ENCODE results near the gene TRPT1. TPM values are rescaled to one million over a fixed set of nuclear protein-coding genes. Genes with fewer than 3 reads are reported as not detected.

Gene TRPT1
- total RNA-seq, 1 experiment from 2014 or later, result 43.1 TPM

DNA sequence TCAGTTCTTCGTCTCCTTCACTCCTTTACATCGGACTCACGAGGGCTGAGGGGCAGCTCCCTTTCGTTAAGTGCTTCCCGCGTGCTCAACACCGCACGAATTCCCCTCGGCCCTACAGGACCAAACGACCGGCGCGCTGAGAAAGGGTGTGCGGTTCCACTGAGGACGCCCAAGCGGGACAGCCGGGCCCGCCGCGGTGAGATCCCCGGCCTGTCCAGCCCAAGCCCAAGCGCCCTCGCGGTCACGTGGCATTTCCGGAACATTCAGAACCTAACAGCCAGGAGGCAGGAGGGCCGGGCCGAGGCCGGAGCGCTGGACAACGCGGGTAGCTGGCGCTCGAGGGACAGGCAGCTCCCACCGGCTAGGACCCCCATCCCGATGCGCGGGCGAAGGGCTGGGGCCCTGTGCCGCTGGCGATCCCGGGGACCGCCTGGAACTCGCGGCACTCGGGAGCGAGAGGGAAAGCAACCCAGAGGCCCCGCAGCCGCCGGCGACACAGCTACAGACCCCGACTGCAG is 40.8 kb downstream of the TRPT1 start:
- intact Hi-C loops (cut with micrococcal nuclease; ENCODE audit: unreplicated experiment), result loop anchor here (2.0 kb wide), 1 partner anchor 52 kb away; no protein-coding TSS in a partner anchor
- Mint-ChIP-seq H3K4me1 (ENCODE audit: low read depth, unreplicated experiment) (peaks cover 31% of the 10 kb centered on the region), H3K27ac (ENCODE audit: unreplicated experiment) (no peak overlapping the region), H3K9me3 (ENCODE audit: low read depth, unreplicated experiment) (no peaks in the 10 kb centered on the region), H3K36me3 (ENCODE audit: insufficient read depth, unreplicated experiment) (peaks cover 26% of the 10 kb centered on the region), H3K4me3 (ENCODE audit: low read depth, unreplicated experiment) (no peak overlapping the region), H3K27me3 (ENCODE audit: unreplicated experiment) (no peaks in the 10 kb centered on the region)
- TSS peak; percentile 67 for BruUV-seq (replicated peaks)
- CTCF ChIA-PET, result interaction anchor here (0.5 to 1.4 kb wide), 9 partner anchors 19 to 754 kb away, joined by 3 to 12 read pairs (median 4); partner anchors contain the start of genes PRDX5 and TRMT112
- peak; percentile 74 for DNase-seq
- TF ChIP-seq, protein P1, sequence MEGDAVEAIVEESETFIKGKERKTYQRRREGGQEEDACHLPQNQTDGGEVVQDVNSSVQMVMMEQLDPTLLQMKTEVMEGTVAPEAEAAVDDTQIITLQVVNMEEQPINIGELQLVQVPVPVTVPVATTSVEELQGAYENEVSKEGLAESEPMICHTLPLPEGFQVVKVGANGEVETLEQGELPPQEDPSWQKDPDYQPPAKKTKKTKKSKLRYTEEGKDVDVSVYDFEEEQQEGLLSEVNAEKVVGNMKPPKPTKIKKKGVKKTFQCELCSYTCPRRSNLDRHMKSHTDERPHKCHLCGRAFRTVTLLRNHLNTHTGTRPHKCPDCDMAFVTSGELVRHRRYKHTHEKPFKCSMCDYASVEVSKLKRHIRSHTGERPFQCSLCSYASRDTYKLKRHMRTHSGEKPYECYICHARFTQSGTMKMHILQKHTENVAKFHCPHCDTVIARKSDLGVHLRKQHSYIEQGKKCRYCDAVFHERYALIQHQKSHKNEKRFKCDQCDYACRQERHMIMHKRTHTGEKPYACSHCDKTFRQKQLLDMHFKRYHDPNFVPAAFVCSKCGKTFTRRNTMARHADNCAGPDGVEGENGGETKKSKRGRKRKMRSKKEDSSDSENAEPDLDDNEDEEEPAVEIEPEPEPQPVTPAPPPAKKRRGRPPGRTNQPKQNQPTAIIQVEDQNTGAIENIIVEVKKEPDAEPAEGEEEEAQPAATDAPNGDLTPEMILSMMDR (IDR thresholded peaks at IDR 0.05; ENCODE audit: unreplicated experiment), result no peak

DNA sequence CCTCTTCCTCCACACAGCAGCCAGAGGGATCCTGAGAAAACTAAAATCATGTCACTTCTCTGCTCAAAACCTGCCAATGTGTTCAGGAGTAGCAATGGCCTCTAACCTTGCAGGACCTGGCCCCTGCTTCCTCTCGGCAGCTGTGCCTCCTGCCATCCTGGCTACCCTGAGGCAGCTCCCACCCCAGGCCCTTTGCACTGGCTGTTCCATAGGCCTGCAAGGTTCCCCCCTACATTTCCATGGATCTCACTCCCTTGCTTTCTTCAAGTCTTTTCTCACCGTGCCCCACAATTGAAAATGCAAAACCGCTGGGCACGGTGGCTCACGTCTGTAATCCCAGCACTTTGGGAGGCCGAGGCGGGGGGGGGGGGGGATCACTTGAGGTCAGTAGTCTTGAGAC is 42.1 kb downstream of the TRPT1 start:
- BruUV-seq (replicated peaks), result no TSS peak
- peaks cover 19% of the 10 kb centered on the region for H3K36me3 Mint-ChIP-seq (ENCODE audit: insufficient read depth, unreplicated experiment)
- CTCF ChIA-PET, result no interaction called here
- H3K27ac Mint-ChIP-seq (ENCODE audit: unreplicated experiment), result no peak overlapping the region
- intact Hi-C loops (cut with micrococcal nuclease; ENCODE audit: unreplicated experiment), result loop anchor here (2.0 kb wide), 1 partner anchor 53 kb away; no protein-coding TSS in a partner anchor
- peaks cover 24% of the 10 kb centered on the region for H3K4me1 Mint-ChIP-seq (ENCODE audit: low read depth, unreplicated experiment)
- no peaks in the 10 kb centered on the region for H3K9me3 Mint-ChIP-seq (ENCODE audit: low read depth, unreplicated experiment)
- H3K27me3 Mint-ChIP-seq (ENCODE audit: unreplicated experiment), result no peaks in the 10 kb centered on the region
- no peak for DNase-seq
- TF ChIP-seq, protein P1 (IDR thresholded peaks at IDR 0.05; ENCODE audit: unreplicated experiment), result no peak
- no peak overlapping the region for H3K4me3 Mint-ChIP-seq (ENCODE audit: low read depth, unreplicated experiment)

DNA sequence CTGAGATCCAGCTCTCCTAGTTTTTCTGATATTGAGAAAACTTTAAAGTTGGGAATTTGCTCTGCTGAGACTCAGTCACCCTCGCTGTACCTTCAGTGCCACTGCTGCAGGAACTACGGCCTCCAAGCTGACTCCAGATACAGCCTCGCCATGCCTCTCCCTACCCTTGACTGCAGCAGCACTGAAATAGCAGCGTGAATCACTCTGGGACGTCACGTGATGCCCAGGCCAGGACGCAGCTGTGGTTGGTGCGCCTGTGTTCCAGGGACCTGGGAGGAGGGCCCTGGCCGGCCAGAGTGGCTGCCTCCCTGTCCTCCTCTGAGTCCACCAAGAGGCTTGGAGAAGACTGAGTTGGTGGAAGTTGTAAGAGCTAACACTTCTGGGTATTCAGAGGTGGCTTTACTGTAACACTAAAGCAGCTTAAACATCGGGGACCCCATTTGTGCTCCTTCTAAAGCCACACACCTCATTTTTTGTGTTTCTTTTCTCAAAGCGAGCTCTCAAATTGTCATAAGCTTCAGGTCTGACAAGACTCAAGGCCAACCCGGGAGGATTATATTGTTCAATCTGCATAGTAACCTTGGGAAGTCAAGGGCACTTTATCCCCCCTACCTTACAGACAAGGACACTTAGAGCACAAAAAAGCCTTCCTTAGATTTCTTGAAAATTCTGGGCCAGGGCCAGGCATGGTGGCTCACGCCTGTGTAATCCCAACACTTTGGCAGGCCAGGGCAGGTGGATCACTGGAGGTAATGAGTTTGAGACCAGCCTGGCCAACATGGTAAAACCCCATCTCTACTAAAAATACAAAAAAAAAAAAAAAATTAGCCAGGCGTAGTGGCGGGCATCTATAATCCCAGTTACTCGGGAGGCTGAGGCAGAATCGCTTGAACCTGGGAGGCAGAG is 44.2 kb downstream of the TRPT1 start:
- TF ChIP-seq, protein P1 (IDR thresholded peaks at IDR 0.05; ENCODE audit: unreplicated experiment), result no peak
- Mint-ChIP-seq H3K4me3 (ENCODE audit: low read depth, unreplicated experiment) (peak overlapping the region; percentile 22), H3K27ac (ENCODE audit: unreplicated experiment) (peak overlapping the region; percentile 52), H3K4me1 (ENCODE audit: low read depth, unreplicated experiment) (peaks cover 24% of the 10 kb centered on the region), H3K9me3 (ENCODE audit: low read depth, unreplicated experiment) (no peaks in the 10 kb centered on the region), H3K27me3 (ENCODE audit: unreplicated experiment) (no peaks in the 10 kb centered on the region), H3K36me3 (ENCODE audit: insufficient read depth, unreplicated experiment) (peaks cover 20% of the 10 kb centered on the region)
- no TSS peak for BruUV-seq (replicated peaks)
- intact Hi-C loops (cut with micrococcal nuclease; ENCODE audit: unreplicated experiment), result no loop called here
- CTCF ChIA-PET, result interaction anchor here (0.7 to 1.1 kb wide), 2 partner anchors 173 to 635 kb away, joined by 3 to 5 read pairs; no protein-coding TSS in a partner anchor
- peak; percentile 88 for DNase-seq

DNA sequence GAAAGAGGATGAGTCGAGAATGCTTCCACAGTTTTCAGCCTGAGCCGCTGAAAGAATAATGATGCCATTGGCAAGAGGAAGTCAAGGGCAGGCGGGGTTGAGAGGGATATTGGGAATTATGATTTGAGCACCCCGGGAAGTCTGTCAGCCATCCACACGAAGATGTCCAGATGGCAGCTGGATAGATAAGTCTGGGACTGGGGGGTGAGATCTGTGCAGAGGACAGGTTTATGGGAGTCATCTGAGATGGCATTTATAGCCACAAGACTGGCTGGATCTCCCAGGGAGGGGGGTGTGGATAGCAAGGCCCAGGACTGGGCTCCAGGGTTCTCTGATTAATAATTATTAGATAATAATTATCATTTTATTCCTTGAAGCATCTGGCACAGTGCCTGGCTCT is 45.1 kb downstream of the TRPT1 start:
- Mint-ChIP-seq H3K4me3 (ENCODE audit: low read depth, unreplicated experiment) (no peak overlapping the region), H3K27me3 (ENCODE audit: unreplicated experiment) (no peaks in the 10 kb centered on the region), H3K4me1 (ENCODE audit: low read depth, unreplicated experiment) (peaks cover 24% of the 10 kb centered on the region), H3K27ac (ENCODE audit: unreplicated experiment) (no peak overlapping the region), H3K9me3 (ENCODE audit: low read depth, unreplicated experiment) (no peaks in the 10 kb centered on the region), H3K36me3 (ENCODE audit: insufficient read depth, unreplicated experiment) (peaks cover 20% of the 10 kb centered on the region)
- BruUV-seq (replicated peaks), result no TSS peak
- CTCF ChIA-PET, result interaction anchor here (1.1 kb wide), 1 partner anchor 174 kb away, joined by 5 read pairs; no protein-coding TSS in a partner anchor
- no peak for DNase-seq
- TF ChIP-seq, protein P1 (IDR thresholded peaks at IDR 0.05; ENCODE audit: unreplicated experiment), result no peak
- intact Hi-C loops (cut with micrococcal nuclease; ENCODE audit: unreplicated experiment), result no loop called here
